Endothelial cell of umbilical vein (primary cell): ENCODE measurements around the gene CEP57. TPM values are rescaled to one million over a fixed set of nuclear protein-coding genes. Genes with fewer than 3 reads are reported as not detected.

ENCODE experiments used
- BruUV-seq: library from RNA; stranded (reverse); fragments of 400-500 nt; replicated peaks from 2 replicates; lab custom pipeline; 2021; lab: Mats Ljungman, UMichigan
- CTCF ChIA-PET: fragments of 300-600, 350-600 bp; sonication (Branson Sonifier 250); formaldehyde crosslinking; loops from one replicate; lab custom pipeline; 2021; ENCODE audit warnings: antibody characterized with exemption, inconsistent platforms; lab: Charles Lee
- POLR2A ChIA-PET: fragments of 300-600, 350-600 bp; sonication (Branson Sonifier 250); formaldehyde crosslinking; loops from one replicate; lab custom pipeline; 2021; ENCODE audit warnings: antibody characterized with exemption, inconsistent platforms; lab: Charles Lee
- DNase-seq: peaks from one replicate; pipeline ENCODE4 v3.0.0-alpha.2; 2011; ENCODE audit warnings: low read depth, low spot score
- FAIRE-seq: peaks from 2 replicates; lab custom pipeline; 2011; peaks lifted over from hg19 to GRCh38; lab: Jason Lieb, UNC
- H2AFZ ChIP-seq: 2 replicates; pipeline ENCODE4 v1.6.0; 2012; ENCODE audit warnings: low read depth, low read length, control low read depth, inconsistent platforms
- H3K27ac ChIP-seq: 2 replicates; pipeline ENCODE4 v1.5.1; 2011; ENCODE audit warnings: low read depth, mild to moderate bottlenecking, control low read depth, low read length, moderate library complexity; ENCODE audit not compliant: insufficient read depth
- H3K27me3 ChIP-seq, 2 experiments: 2 replicates each; pipeline versions ENCODE4 v1.6.0 to v1.6.1; 2011; ENCODE audit warnings: low read length in 2 of 2, mixed read lengths in 1 of 2; ENCODE audit not compliant: control insufficient read depth in 2 of 2, insufficient read depth in 2 of 2
- H3K36me3 ChIP-seq, 2 experiments: 2 replicates in 1 of 2; 3 replicates in 1 of 2; pipeline ENCODE4 v1.5.1; 2011; ENCODE audit warnings: low read length in 2 of 2, mild to moderate bottlenecking in 1 of 2, moderate library complexity in 1 of 2; ENCODE audit not compliant: control insufficient read depth in 2 of 2, insufficient read depth in 2 of 2; ENCODE audit errors: extremely low read depth in 1 of 2
- H3K4me1 ChIP-seq: 3 replicates; pipeline ENCODE4 v1.5.1; 2011; ENCODE audit warnings: mild to moderate bottlenecking, low read length; ENCODE audit not compliant: control insufficient read depth, insufficient read depth; ENCODE audit errors: extremely low read depth
- H3K4me2 ChIP-seq: 2 replicates; pipeline ENCODE4 v1.6.1; 2011; ENCODE audit warnings: low read length, control low read depth, mixed read lengths; ENCODE audit not compliant: insufficient read depth
- H3K4me3 ChIP-seq, 3 experiments: fragments of 200-600 bp in 1 of 3; sonication (generic), shearing (Covaris generic) in 1 of 3; replicated peaks in 1 of 3; 2 replicates each; pipeline ENCODE4 v1.5.1; 2011 to 2016; ENCODE audit warnings: control low read depth in 3 of 3, low read length in 3 of 3, mild to moderate bottlenecking in 2 of 3, inconsistent platforms in 1 of 3, low read depth in 1 of 3, moderate library complexity in 1 of 3; ENCODE audit not compliant: insufficient read depth in 1 of 3
- H3K79me2 ChIP-seq: 2 replicates; pipeline ENCODE4 v1.6.0; 2012; ENCODE audit warnings: low read length, inconsistent platforms; ENCODE audit not compliant: control insufficient read depth, insufficient read depth
- H3K9ac ChIP-seq: replicated peaks from 2 replicates; pipeline ENCODE3; 2011; ENCODE audit warnings: low read length, control low read depth; ENCODE audit not compliant: insufficient read depth; ENCODE audit errors: extremely low read depth
- H3K9me1 ChIP-seq: replicated peaks from 3 replicates; pipeline ENCODE4 v1.6.0; 2011; ENCODE audit warnings: mild to moderate bottlenecking, low read length; ENCODE audit not compliant: control insufficient read depth, insufficient read depth; ENCODE audit errors: extremely low read depth
- H3K9me3 ChIP-seq: replicated peaks from 2 replicates; pipeline ENCODE4 v1.5.1; 2012; ENCODE audit warnings: low read length, inconsistent platforms; ENCODE audit not compliant: control insufficient read depth, insufficient read depth
- H4K20me1 ChIP-seq: replicated peaks from 2 replicates; pipeline ENCODE3; 2011; ENCODE audit warnings: mild to moderate bottlenecking, low read length; ENCODE audit not compliant: control insufficient read depth, insufficient read depth; ENCODE audit errors: extremely low read depth
- CTCF ChIP-seq, 2 donors: IDR thresholded peaks; 1 replicate in 1 of 2; 2 replicates in 1 of 2; pipeline ENCODE4 v1.5.1; 2011; ENCODE audit warnings: low read length in 2 of 2, mild to moderate bottlenecking in 2 of 2, moderate library complexity in 2 of 2, control low read depth in 1 of 2, inconsistent platforms in 1 of 2, low read depth in 1 of 2; ENCODE audit not compliant: insufficient read depth in 1 of 2; ENCODE audit errors: extremely low read depth in 1 of 2
- EZH2 ChIP-seq: IDR thresholded peaks from 2 replicates; pipeline ENCODE4 v1.6.1; 2012; ENCODE audit warnings: borderline replicate concordance, low read depth, mild to moderate bottlenecking, moderate library complexity, low read length, inconsistent platforms; ENCODE audit not compliant: severe bottlenecking
- FOS ChIP-seq: IDR thresholded peaks from 2 replicates; pipeline ENCODE4 v1.6.1; 2011; ENCODE audit warnings: mild to moderate bottlenecking, low read length, moderate library complexity, borderline replicate concordance; ENCODE audit not compliant: insufficient read depth
- GATA2 ChIP-seq: IDR thresholded peaks from 2 replicates; pipeline ENCODE4 v1.7.0; 2011; ENCODE audit warnings: low read depth, mild to moderate bottlenecking, moderate library complexity, mixed read lengths, low read length; ENCODE audit not compliant: insufficient read length, insufficient read depth
- JUN ChIP-seq: IDR thresholded peaks from 2 replicates; pipeline ENCODE4 v1.6.1; 2011; ENCODE audit warnings: borderline replicate concordance, low read depth; ENCODE audit not compliant: insufficient read length, insufficient read depth
- MAX ChIP-seq: IDR thresholded peaks from 2 replicates; pipeline ENCODE4 v1.6.1; 2011; ENCODE audit not compliant: insufficient read depth, insufficient read length
- MYC ChIP-seq: IDR thresholded peaks from one replicate; pipeline ENCODE4 v1.6.1; 2011; ENCODE audit warnings: mild to moderate bottlenecking, low read depth, low read length
- POLR2A ChIP-seq: IDR thresholded peaks from 2 replicates; pipeline ENCODE4 v1.6.1; 2012; ENCODE audit warnings: low read depth, mild to moderate bottlenecking, control low read depth, low read length
- POLR2AphosphoS5 ChIP-seq: IDR thresholded peaks from 2 replicates; pipeline ENCODE4 v1.6.1; 2012; ENCODE audit warnings: low read depth, mild to moderate bottlenecking, control low read depth, low read length, moderate library complexity; ENCODE audit not compliant: insufficient read depth
- dilution Hi-C: fragments of 300-500 bp; cut with MboI; formaldehyde crosslinking; loops from one replicate; pipeline ENCODE4 v1.15.0; 2019; ENCODE audit warnings: low sequenced_read_pairs; ENCODE audit not compliant: extremely low pct_ligation_motif_present
- intact Hi-C: fragments of 100-400 bp; cut with micrococcal nuclease; formaldehyde crosslinking; loops from one replicate; pipeline ENCODE4 v1.10.0; 2022
- polyA plus RNA-seq, 4 experiments: library from polyadenylated mRNA; depleted of rRNA in 3 of 4; stranded (reverse) in 3 of 4; unstranded in 1 of 4; fragments of >200 nt; gene quantifications; 2 replicates each; pipeline versions ENCODE4 v1.2.1 to v1.2.3, GENCODE V29; 2011 to 2012; ENCODE audit warnings: missing spikeins in 1 of 4
- total RNA-seq: library from RNA; stranded (reverse); gene quantifications from 2 replicates; pipeline ENCODE4 v1.2.3, GENCODE V29; 2021

The CEP57 gene
- total and polyA plus RNA-seq, 2 donors (not counting 3 experiments of a cell fraction or from before 2014, with no cell fraction given), result 16.0 to 35.2 TPM

DNA sequence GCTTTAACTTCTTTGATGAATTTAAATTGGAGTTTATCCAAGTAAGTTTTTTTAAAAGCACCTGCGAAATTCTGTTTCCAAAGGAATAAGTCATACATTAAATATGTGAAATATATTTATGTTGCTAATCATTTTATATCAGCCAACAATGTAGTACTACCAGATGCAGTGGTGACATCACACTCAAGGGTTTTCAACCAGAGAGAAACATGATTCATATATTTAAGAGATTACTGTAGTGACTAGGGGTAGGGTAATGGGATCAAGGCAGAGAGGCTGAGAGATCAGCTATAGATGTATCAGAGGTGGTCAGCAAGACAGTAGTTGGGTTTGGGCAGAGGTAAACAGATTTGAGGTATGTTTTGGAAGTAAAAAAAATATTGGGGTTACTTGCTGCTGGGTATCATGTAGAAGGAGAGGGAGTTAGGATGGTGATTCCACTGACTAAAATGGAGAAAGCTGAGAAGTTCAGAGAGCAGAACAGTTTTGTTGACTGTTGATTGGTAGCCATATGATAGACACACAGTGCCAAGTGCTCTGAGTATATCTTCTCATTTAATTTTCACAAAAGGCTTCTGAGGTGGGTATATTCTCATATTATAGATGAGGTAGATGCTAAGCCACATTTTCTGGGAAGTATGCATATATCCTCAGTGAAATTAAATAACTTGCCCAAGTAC, 39.4 kb downstream of the CEP57 start:
- no peak overlapping the region for H3K4me3 ChIP-seq
- dilution Hi-C loops, result no loop called here
- no peak overlapping the region for H3K4me2 ChIP-seq
- DNase-seq (no peak), FAIRE-seq (no peak)
- ChIA-PET POLR2A (no interaction called here), CTCF (interaction anchor here (0.5 to 1.7 kb wide), 3 partner anchors 16 to 564 kb away, joined by 3 to 7 read pairs (median 3); no protein-coding TSS in a partner anchor)
- no TSS peak for BruUV-seq
- intact Hi-C loops, result no loop called here
- peaks cover 6 to 15% of the 10 kb centered on the region in 2 experiments for H3K36me3 ChIP-seq
- no peaks in the 10 kb centered on the region for H3K79me2 ChIP-seq
- H3K9me3 ChIP-seq, result no peaks in the 10 kb centered on the region
- no peaks in the 10 kb centered on the region for H3K27me3 ChIP-seq
- TF ChIP-seq EZH2 (no peak), JUN (no peak), CTCF (IDR thresholded peaks at IDR 0.05; ENCODE audit: extremely low read depth in 1 of 2, insufficient read depth in 1 of 2, low read depth in 1 of 2, low read length in 2 of 2) (no peak), POLR2AphosphoS5 (no peak), FOS (no peak), POLR2A (no peak), GATA2 (no peak), MAX (no peak), MYC (no peak)
- no peaks in the 10 kb centered on the region for H3K4me1 ChIP-seq
- no peak overlapping the region for H3K27ac ChIP-seq
- H4K20me1 ChIP-seq, result no peaks in the 10 kb centered on the region
- H3K9ac ChIP-seq, result no peak overlapping the region
- H2AFZ ChIP-seq, result no peak overlapping the region
- H3K9me1 ChIP-seq, result no peaks in the 10 kb centered on the region
